ENCODE measurements around the gene ESR2.

DNA sequence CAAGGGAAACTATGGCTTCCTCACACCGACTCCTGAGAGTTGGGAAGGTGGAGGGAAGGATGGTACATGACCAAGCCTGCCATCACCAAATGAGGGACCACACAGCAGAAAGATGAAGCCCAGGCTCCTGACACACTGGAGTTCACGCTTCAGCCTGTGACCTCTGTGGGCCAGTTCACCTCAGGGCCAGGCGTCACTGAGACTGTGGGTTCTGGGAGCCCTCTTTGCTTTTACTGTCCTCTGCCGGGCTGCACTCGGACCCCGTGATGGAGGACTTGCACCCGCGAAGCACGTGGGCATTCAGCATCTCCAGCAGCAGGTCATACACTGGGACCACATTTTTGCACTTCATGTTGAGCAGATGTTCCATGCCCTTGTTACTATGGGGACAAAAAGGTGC lies 61.2 kb downstream of the ESR2 start:
- no peak for TF ChIP-seq POLR2AphosphoS5 (IDR thresholded peaks at IDR 0.05; ENCODE audit: low read depth, low read length)
- no peak for TF ChIP-seq POLR2A (IDR thresholded peaks at IDR 0.05; ENCODE audit: low read depth, low read length)
